HepG2 (cell line): ENCODE measurements around the gene SPNS2. TPM values are rescaled to one million over a fixed set of nuclear protein-coding genes. Genes with fewer than 3 reads are reported as not detected.

ENCODE experiments used
- AGO2 ChIP-seq: fragments of 200-400 bp; formaldehyde crosslinking; optimal IDR thresholded peaks from 2 replicates; pipeline ENCODE3; 2017; ENCODE audit warnings: mild to moderate bottlenecking, low read depth, low read length, moderate library complexity
- CTCF ChIP-seq: sonication (generic); formaldehyde crosslinking; IDR thresholded peaks from 2 replicates; pipeline ENCODE4 v1.5.0; 2020; ENCODE audit warnings: mild to moderate bottlenecking, missing genetic modification reagents, moderate library complexity
- KDM5B ChIP-seq: sonication (generic); formaldehyde crosslinking; IDR thresholded peaks from 2 replicates; pipeline ENCODE4 v1.4.0; 2020; ENCODE audit warnings: missing genetic modification reagents, mild to moderate bottlenecking, borderline replicate concordance
- MAX ChIP-seq: IDR thresholded peaks from 2 replicates; pipeline ENCODE4 v1.6.1; 2012; ENCODE audit warnings: inconsistent platforms
- MXD1 ChIP-seq: sonication (generic); formaldehyde crosslinking; IDR thresholded peaks from 2 replicates; pipeline ENCODE4 v1.4.0; 2020; ENCODE audit warnings: mild to moderate bottlenecking, missing genetic modification reagents
- PRMT3 ChIP-seq: sonication (generic); formaldehyde crosslinking; IDR thresholded peaks from 2 replicates; pipeline ENCODE4 v1.8.1; 2022; ENCODE audit warnings: low read depth, mild to moderate bottlenecking, moderate library complexity, missing genetic modification reagents, borderline replicate concordance
- RBFOX2 ChIP-seq: fragments of 200-400 bp; formaldehyde crosslinking; IDR thresholded peaks from 2 replicates; pipeline ENCODE4 v1.6.1; 2017; ENCODE audit warnings: low read depth, mild to moderate bottlenecking, low read length
- RXRA ChIP-seq: sonication (generic); formaldehyde crosslinking; IDR thresholded peaks from 2 replicates; pipeline ENCODE4 v1.5.1; 2020; ENCODE audit warnings: missing genetic modification reagents
- ZBTB40 ChIP-seq, 2 experiments: fragments of 450-650 bp in 1 of 2; sonication (generic) in 1 of 2; formaldehyde crosslinking in 1 of 2; IDR thresholded peaks; 2 replicates each; pipeline versions ENCODE4 v1.6.1 to v1.8.0; 2016 to 2022; ENCODE audit warnings: antibody characterized with exemption in 1 of 2, mild to moderate bottlenecking in 1 of 2, missing genetic modification reagents in 1 of 2
- ZC3H13 ChIP-seq: sonication (generic); formaldehyde crosslinking; IDR thresholded peaks from 2 replicates; pipeline ENCODE4 v1.8.1; 2023; ENCODE audit warnings: mild to moderate bottlenecking, missing genetic modification reagents, moderate library complexity
- ZNF235 ChIP-seq: sonication (generic); formaldehyde crosslinking; IDR thresholded peaks from 2 replicates; pipeline ENCODE4 v1.8.1; 2023; ENCODE audit warnings: mild to moderate bottlenecking, missing genetic modification reagents, borderline replicate concordance
- ZNF263 ChIP-seq: sonication (generic); formaldehyde crosslinking; IDR thresholded peaks from 2 replicates; pipeline ENCODE4 v1.4.0; 2020; ENCODE audit warnings: missing genetic modification reagents
- ZNF687 ChIP-seq: sonication (generic); formaldehyde crosslinking; IDR thresholded peaks from 2 replicates; pipeline ENCODE4 v1.5.1; 2020; ENCODE audit warnings: mild to moderate bottlenecking, missing genetic modification reagents, moderate library complexity
- polyA plus RNA-seq, 8 experiments: library from polyadenylated mRNA; depleted of rRNA in 3 of 8; stranded (reverse) in 7 of 8; unstranded in 1 of 8; fragments of >200 nt; fragmentation: Illumina TruSeq in 4 of 8; extraction: Trizol in 4 of 8; gene quantifications; 2 replicates each; pipeline versions ENCODE4 v1.2.1 to v1.2.3, GENCODE V29; 2011 to 2016; ENCODE audit warnings: low read depth in 4 of 8, missing spikeins in 1 of 8, mixed read lengths in 1 of 8; ENCODE audit not compliant: insufficient read depth in 1 of 8
- total RNA-seq, 5 experiments: library from RNA; depleted of rRNA; stranded (reverse); fragments of >200 nt; fragmentation: Illumina TruSeq; extraction: Trizol; gene quantifications; 2 replicates each; pipeline ENCODE4 v1.2.3, GENCODE V29; 2016; ENCODE audit warnings: low read depth in 1 of 5

Gene SPNS2
- total and polyA plus RNA-seq, 2 of the 13 experiments (the other 11 are each of a cell fraction or from before 2014, with no cell fraction given) = 0.01 TPM; not detected in 1

- TF ChIP-seq ZBTB40 (IDR thresholded peaks at IDR 0.05) (no peak), ZBTB40 (CRISPR knock-in tag; IDR thresholded peaks at IDR 0.05) (0 out of 2 replicates have a peak, but pooled peaks have one; percentile 26), AGO2 (peak; percentile 73), PRMT3 (CRISPR knock-in tag) (no peak), RXRA (CRISPR knock-in tag) (peak; percentile 42; the same call in 1 of the 2 replicates), MXD1 (CRISPR knock-in tag) (no peak), ZNF687 (peak; percentile 43; the same call in 1 of the 2 replicates), ZNF235 (CRISPR knock-in tag) (no peak), ZNF263 (CRISPR knock-in tag) (peak; percentile 88), MAX (peak; percentile 29; the same call in 1 of the 2 replicates), RBFOX2 (0 out of 2 replicates have a peak, but pooled peaks have one; percentile 46), CTCF (CRISPR knock-in tag) (peak; percentile 71), KDM5B (CRISPR knock-in tag) (no peak), ZC3H13 (CRISPR knock-in tag) (0 out of 2 replicates have a peak, but pooled peaks have one; percentile 18)
Measured at GRCh38 chr17:4540224-4540651, 41.6 kb downstream of the SPNS2 start (continued).
